GM11168 (cell line): ENCODE measurements around the gene CDC42BPG.

ENCODE experiments used
- in situ Hi-C: fragments of 300-500 bp; cut with MboI; formaldehyde crosslinking; loops from one replicate; pipeline ENCODE4 v1.12.0; 2022; ENCODE audit warnings: low sequenced_read_pairs; ENCODE audit not compliant: unreplicated experiment

CDC42BPG gene

GRCh38 chr11:64844330-64845128 lies at the start of gene CDC42BPG:
CDC42BPG (minus strand) TSS chr11:64844653; CDS start chr11:64844569, 84 bp downstream.
- in situ Hi-C loops: loop anchor here (5.0 kb wide), 1 partner anchor 48 kb away; no protein-coding TSS in a partner anchor

- in situ Hi-C loops: loop anchor here (5.0 kb wide), 1 partner anchor 46 kb away; no protein-coding TSS in a partner anchor
Observed at GRCh38 chr11:64893194-64894069, 49.0 kb upstream of the CDC42BPG start.

- in situ Hi-C loops: loop anchor here (5.0 kb wide), 1 partner anchor 46 kb away; no protein-coding TSS in a partner anchor
Observed at GRCh38 chr11:64892838-64893193, 48.4 kb upstream of the CDC42BPG start.

GRCh38 chr11:64892411-64892831 lies 48.0 kb upstream of the CDC42BPG start:
- in situ Hi-C loops: loop anchor here (5.0 kb wide), 1 partner anchor 45 kb away; no protein-coding TSS in a partner anchor

GRCh38 chr11:64891880-64892279 lies 47.4 kb upstream of the CDC42BPG start:
- in situ Hi-C loops: loop anchor here (5.0 kb wide), 1 partner anchor 45 kb away; no protein-coding TSS in a partner anchor

- in situ Hi-C loops: loop anchor here (5.0 kb wide), 1 partner anchor 44 kb away; no protein-coding TSS in a partner anchor
Observed at GRCh38 chr11:64891215-64891848, 46.9 kb upstream of the CDC42BPG start.

- in situ Hi-C loops: loop anchor here (5.0 kb wide), 1 partner anchor 43 kb away; no protein-coding TSS in a partner anchor
Observed at GRCh38 chr11:64890522-64890939, 46.1 kb upstream of the CDC42BPG start.

- in situ Hi-C loops: no loop called here
Observed at GRCh38 chr11:64888729-64889511, 44.5 kb upstream of the CDC42BPG start.

GRCh38 chr11:64888406-64888728 lies 43.9 kb upstream of the CDC42BPG start:
- in situ Hi-C loops: no loop called here

GRCh38 chr11:64887757-64888405 lies 43.4 kb upstream of the CDC42BPG start:
- in situ Hi-C loops: no loop called here

- in situ Hi-C loops: no loop called here
Observed at GRCh38 chr11:64887234-64887756, 42.8 kb upstream of the CDC42BPG start.

GRCh38 chr11:64885367-64886286 lies 41.2 kb upstream of the CDC42BPG start:
- in situ Hi-C loops: no loop called here

- in situ Hi-C loops: no loop called here
Observed at GRCh38 chr11:64884019-64884418, 39.6 kb upstream of the CDC42BPG start.

- in situ Hi-C loops: no loop called here
Observed at GRCh38 chr11:64883575-64883974, 39.1 kb upstream of the CDC42BPG start.

- in situ Hi-C loops: no loop called here
Observed at GRCh38 chr11:64882243-64882642, 37.8 kb upstream of the CDC42BPG start.

GRCh38 chr11:64881476-64881875 lies 37.0 kb upstream of the CDC42BPG start:
- in situ Hi-C loops: no loop called here

- in situ Hi-C loops: no loop called here
Observed at GRCh38 chr11:64880240-64881001, 36.0 kb upstream of the CDC42BPG start.
